Activated CD8-positive, alpha-beta T cell treated with anti-CD3 and anti-CD28 coated beads, Interleukin-2, amount 10 ng/mL, durations not matched to agents 7 days and 5 days (primary cell): ENCODE data around the gene C3orf22. TPM values are rescaled to one million over a fixed set of nuclear protein-coding genes. Genes with fewer than 3 reads are reported as not detected.

Experiments used
- ATAC-seq: fragments of 150-1000 bp; cut with Tn5 transposase; one replicate; pipeline ENCODE4 v1.10.0; 2021; ENCODE audit warnings: moderate library complexity
- CTCF ChIA-PET: fragments of 350-600 bp; sonication (Branson Sonifier 250); formaldehyde crosslinking; loops from one replicate; lab custom pipeline; 2021; ENCODE audit warnings: antibody characterized with exemption; lab: Charles Lee
- POLR2A ChIA-PET: fragments of 350-600 bp; sonication (Branson Sonifier 250); formaldehyde crosslinking; loops from one replicate; lab custom pipeline; 2021; ENCODE audit warnings: antibody characterized with exemption; lab: Charles Lee
- DNase-seq: peaks from one replicate; pipeline ENCODE4 v3.0.0-alpha.2; 2020
- H3K27ac Mint-ChIP-seq: one replicate; pipeline ENCODE4 v1.8.0; 2021; ENCODE audit warnings: mild to moderate bottlenecking, mixed read lengths
- H3K27me3 Mint-ChIP-seq: one replicate; pipeline ENCODE4 v1.8.0; 2021; ENCODE audit warnings: low read depth, mixed read lengths
- H3K36me3 Mint-ChIP-seq: one replicate; pipeline ENCODE4 v1.8.0; 2021; ENCODE audit warnings: low read depth, mixed read lengths
- H3K4me1 Mint-ChIP-seq: one replicate; pipeline ENCODE4 v1.8.0; 2021; ENCODE audit warnings: low read depth, mixed read lengths
- H3K4me3 Mint-ChIP-seq: one replicate; pipeline ENCODE4 v1.8.0; 2021; ENCODE audit warnings: mild to moderate bottlenecking, mixed read lengths
- H3K9me3 Mint-ChIP-seq: one replicate; pipeline ENCODE4 v1.8.0; 2022; ENCODE audit warnings: mixed read lengths; ENCODE audit not compliant: insufficient read depth
- total RNA-seq, 2 experiments: library from RNA; stranded (reverse); gene quantifications; one replicate each; pipeline ENCODE4 v1.2.3, GENCODE V29; 2021

C3orf22 gene
- total RNA-seq, 2 experiments from 2014 or later, result not detected

GRCh38 chr3:126521122-126521891 is 37.4 kb downstream of the C3orf22 start:
- ChIA-PET POLR2A (no interaction called here), CTCF (interaction anchor here (1.4 to 2.3 kb wide), 3 partner anchors 10 to 91 kb away, joined by 7 to 11 read pairs (median 9); no protein-coding TSS in a partner anchor)
- Mint-ChIP-seq H3K36me3 (no peaks in the 10 kb centered on the region), H3K4me3 (no peak overlapping the region), H3K4me1 (peaks cover 5% of the 10 kb centered on the region), H3K9me3 (no peaks in the 10 kb centered on the region), H3K27ac (no peak overlapping the region), H3K27me3 (peaks cover 20% of the 10 kb centered on the region)
- ATAC-seq (no peak), DNase-seq (no peak)

GRCh38 chr3:126519506-126520455 is 39.0 kb downstream of the C3orf22 start:
- Mint-ChIP-seq H3K27me3 (peaks cover 19% of the 10 kb centered on the region), H3K27ac (no peak overlapping the region), H3K4me3 (no peak overlapping the region), H3K4me1 (peaks cover 5% of the 10 kb centered on the region), H3K9me3 (no peaks in the 10 kb centered on the region), H3K36me3 (no peaks in the 10 kb centered on the region)
- DNase-seq, result peak; percentile 35
- POLR2A ChIA-PET, result no interaction called here
- CTCF ChIA-PET, result interaction anchor here (1.1 kb wide), 1 partner anchor 1028 kb away, joined by 4 read pairs; no protein-coding TSS in a partner anchor
- ATAC-seq, result no peak

- H3K4me1 Mint-ChIP-seq, result peaks cover 5% of the 10 kb centered on the region
- no peak overlapping the region for H3K4me3 Mint-ChIP-seq
- no peak overlapping the region for H3K27ac Mint-ChIP-seq
- DNase-seq, result no peak
- ATAC-seq, result no peak
- H3K27me3 Mint-ChIP-seq, result peaks cover 14% of the 10 kb centered on the region
- H3K36me3 Mint-ChIP-seq, result no peaks in the 10 kb centered on the region
- POLR2A ChIA-PET, result no interaction called here
- CTCF ChIA-PET, result interaction anchor here (1.1 kb wide), 1 partner anchor 1029 kb away, joined by 4 read pairs; no protein-coding TSS in a partner anchor
- H3K9me3 Mint-ChIP-seq, result no peaks in the 10 kb centered on the region
These were observed 40.0 kb downstream of the C3orf22 start for GRCh38 chr3:126518779-126519177.

DNA sequence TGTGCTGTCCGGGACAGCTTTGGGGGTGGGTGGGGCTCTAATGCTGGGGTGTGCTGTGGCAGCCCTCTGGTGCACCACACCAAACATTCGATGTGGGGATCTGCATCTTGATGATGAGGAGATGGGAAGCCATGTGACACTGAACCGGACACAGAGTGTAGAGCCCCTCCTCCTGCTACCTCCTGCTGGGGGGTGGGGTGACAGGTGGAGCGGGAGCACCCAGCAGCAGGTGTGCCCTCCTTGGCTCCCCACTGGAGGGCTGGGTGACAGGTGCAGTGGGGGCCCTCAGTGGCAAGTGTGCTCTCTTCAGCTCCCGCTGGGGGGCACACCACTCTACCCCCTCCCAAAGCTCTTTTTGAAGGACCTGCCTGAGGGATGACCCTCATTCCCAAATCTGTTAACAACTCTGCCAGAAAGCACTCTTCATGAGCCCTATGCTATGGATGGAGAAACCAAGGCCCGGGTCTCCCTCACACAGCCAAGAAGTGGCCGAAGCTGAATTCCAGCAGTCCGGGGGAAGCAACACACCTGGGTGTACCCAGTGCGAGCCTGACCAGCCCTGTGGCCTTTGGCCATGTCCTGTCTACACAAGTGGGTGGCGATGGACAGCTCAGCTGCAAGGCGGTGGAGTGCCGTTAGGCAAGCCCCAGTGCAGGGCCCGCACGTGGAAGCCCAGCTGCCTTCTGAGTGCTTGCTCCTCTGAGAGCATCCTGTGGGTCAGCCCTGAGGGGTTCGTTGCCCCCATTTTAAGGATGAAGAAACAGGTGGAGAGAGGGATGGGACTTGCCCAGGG is 40.5 kb downstream of the C3orf22 start:
- peaks cover 5% of the 10 kb centered on the region for H3K4me1 Mint-ChIP-seq
- no peak overlapping the region for H3K4me3 Mint-ChIP-seq
- H3K36me3 Mint-ChIP-seq, result no peaks in the 10 kb centered on the region
- CTCF ChIA-PET, result interaction anchor here (1.1 kb wide), 1 partner anchor 1030 kb away, joined by 4 read pairs; no protein-coding TSS in a partner anchor
- H3K27ac Mint-ChIP-seq, result no peak overlapping the region
- ATAC-seq (no peak), DNase-seq (no peak)
- POLR2A ChIA-PET, result no interaction called here
- H3K9me3 Mint-ChIP-seq, result no peaks in the 10 kb centered on the region
- peaks cover 10% of the 10 kb centered on the region for H3K27me3 Mint-ChIP-seq

DNA sequence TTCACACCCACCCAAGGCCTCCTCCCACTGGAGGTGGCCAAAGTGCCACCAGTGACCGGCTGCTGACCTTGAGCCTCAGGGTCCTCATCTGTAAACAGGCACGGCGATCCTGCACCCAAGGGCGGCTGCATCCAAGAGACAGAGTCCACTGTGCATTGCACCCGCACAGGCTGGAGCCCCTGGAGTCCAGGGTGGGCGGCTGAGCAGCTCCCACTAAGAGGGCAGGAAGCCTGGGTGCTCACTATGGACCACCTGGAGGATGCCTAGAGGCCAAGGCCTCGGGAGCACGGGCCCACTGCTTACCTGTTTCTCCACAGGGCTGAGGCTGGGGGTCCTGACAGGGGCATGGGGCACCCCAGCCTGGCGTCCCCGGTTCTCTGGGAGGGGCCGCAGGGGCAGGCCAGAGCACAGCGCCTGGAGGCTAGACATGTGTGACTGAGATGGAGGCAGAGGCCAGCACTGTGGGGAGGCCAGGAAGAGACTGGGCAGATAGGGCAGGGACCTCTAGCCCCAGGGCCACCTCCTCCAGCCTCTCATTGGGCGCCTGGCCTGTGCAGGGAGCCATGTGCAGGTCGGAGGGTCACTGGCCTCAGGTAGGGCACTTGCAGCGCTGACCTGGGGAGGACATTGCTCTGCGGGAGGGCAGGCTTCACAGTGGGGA is 41.3 kb downstream of the C3orf22 start, which contains the start of gene UROC1:
TSS of gene UROC1 (minus strand) at position 483 of the 661 bp plus-strand sequence. CDS start at position 429, 54 bp downstream.
- ChIA-PET POLR2A (no interaction called here), CTCF (no interaction called here)
- no peak within 1 kb of the TSS for H3K27ac Mint-ChIP-seq
- DNase-seq, result no peak
- no peak for ATAC-seq
- H3K4me1 Mint-ChIP-seq, result peaks cover 5% of the 10 kb centered on the region
- H3K9me3 Mint-ChIP-seq, result no peaks in the 10 kb centered on the region
- H3K36me3 Mint-ChIP-seq, result no peaks in the 10 kb centered on the region
- H3K27me3 Mint-ChIP-seq, result peaks cover 5% of the 10 kb centered on the region
- H3K4me3 Mint-ChIP-seq, result no peak within 1 kb of the TSS

GRCh38 chr3:126516936-126517290 is 41.8 kb downstream of the C3orf22 start:
- POLR2A ChIA-PET, result no interaction called here
- Mint-ChIP-seq H3K9me3 (no peaks in the 10 kb centered on the region), H3K27me3 (peaks cover 5% of the 10 kb centered on the region), H3K36me3 (no peaks in the 10 kb centered on the region), H3K4me1 (peaks cover 5% of the 10 kb centered on the region), H3K4me3 (no peak overlapping the region), H3K27ac (no peak overlapping the region)
- CTCF ChIA-PET, result no interaction called here
- no peak for DNase-seq
- ATAC-seq, result no peak

- Mint-ChIP-seq H3K27me3 (peaks cover 5% of the 10 kb centered on the region), H3K4me3 (no peak overlapping the region), H3K36me3 (no peaks in the 10 kb centered on the region), H3K9me3 (no peaks in the 10 kb centered on the region), H3K27ac (no peak overlapping the region), H3K4me1 (peaks cover 5% of the 10 kb centered on the region)
- ChIA-PET POLR2A (no interaction called here), CTCF (no interaction called here)
- no peak for DNase-seq
- ATAC-seq, result no peak
These were observed 42.4 kb downstream of the C3orf22 start for GRCh38 chr3:126516152-126516935.

- no peaks in the 10 kb centered on the region for H3K9me3 Mint-ChIP-seq
- no peak overlapping the region for H3K27ac Mint-ChIP-seq
- no peak overlapping the region for H3K4me3 Mint-ChIP-seq
- H3K36me3 Mint-ChIP-seq, result no peaks in the 10 kb centered on the region
- CTCF ChIA-PET, result interaction anchor here (1.9 kb wide), 1 partner anchor 8 kb away, joined by 8 read pairs; no protein-coding TSS in a partner anchor
- H3K27me3 Mint-ChIP-seq, result peaks cover 2% of the 10 kb centered on the region
- no peak for DNase-seq
- POLR2A ChIA-PET, result no interaction called here
- no peak for ATAC-seq
- H3K4me1 Mint-ChIP-seq, result peaks cover 5% of the 10 kb centered on the region
These were observed 43.5 kb downstream of the C3orf22 start for GRCh38 chr3:126515066-126515706.

DNA sequence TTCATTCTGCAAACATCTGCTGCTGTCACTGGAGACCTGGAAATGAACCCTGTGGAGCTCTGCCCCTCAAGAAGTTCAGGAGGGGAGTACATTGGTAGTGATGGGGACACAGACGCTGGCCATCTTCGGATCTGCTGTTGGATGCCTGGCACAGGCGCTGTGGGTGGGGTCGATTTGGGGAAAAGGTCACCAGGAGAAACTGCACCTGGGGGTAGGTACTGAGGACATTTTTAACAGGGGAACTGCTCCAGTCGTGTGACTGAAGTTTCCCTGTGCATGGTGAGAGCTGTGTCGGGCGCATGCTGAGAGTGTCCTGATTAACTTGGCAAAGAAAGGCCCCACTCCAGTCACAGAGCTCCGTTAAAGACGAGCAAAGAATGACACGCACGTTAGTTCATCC is 44.6 kb downstream of the C3orf22 start:
- Mint-ChIP-seq H3K9me3 (no peaks in the 10 kb centered on the region), H3K27ac (no peak overlapping the region), H3K36me3 (no peaks in the 10 kb centered on the region), H3K4me1 (peaks cover under 1% of the 10 kb centered on the region), H3K27me3 (no peaks in the 10 kb centered on the region), H3K4me3 (no peak overlapping the region)
- DNase-seq, result no peak
- ChIA-PET POLR2A (no interaction called here), CTCF (interaction anchor here (1.9 kb wide), 1 partner anchor 9 kb away, joined by 8 read pairs; no protein-coding TSS in a partner anchor)
- ATAC-seq, result no peak
